Endothelial cell of umbilical vein (primary cell): Measurements from ENCODE around the gene HYAL1. TPM values are rescaled to one million over a fixed set of nuclear protein-coding genes. Genes with fewer than 3 reads are reported as not detected.

Source experiments
- BruUV-seq: library from RNA; stranded (reverse); fragments of 400-500 nt; replicated peaks from 2 replicates; lab custom pipeline; 2021; lab: Mats Ljungman, UMichigan
- CTCF ChIA-PET: fragments of 300-600, 350-600 bp; sonication (Branson Sonifier 250); formaldehyde crosslinking; loops from one replicate; lab custom pipeline; 2021; ENCODE audit warnings: antibody characterized with exemption, inconsistent platforms; lab: Charles Lee
- POLR2A ChIA-PET: fragments of 300-600, 350-600 bp; sonication (Branson Sonifier 250); formaldehyde crosslinking; loops from one replicate; lab custom pipeline; 2021; ENCODE audit warnings: antibody characterized with exemption, inconsistent platforms; lab: Charles Lee
- DNase-seq: peaks from one replicate; pipeline ENCODE4 v3.0.0-alpha.2; 2011; ENCODE audit warnings: low read depth, low spot score
- FAIRE-seq: peaks from 2 replicates; lab custom pipeline; 2011; peaks lifted over from hg19 to GRCh38; lab: Jason Lieb, UNC
- H2AFZ ChIP-seq: 2 replicates; pipeline ENCODE4 v1.6.0; 2012; ENCODE audit warnings: low read depth, low read length, control low read depth, inconsistent platforms
- H3K27ac ChIP-seq: 2 replicates; pipeline ENCODE4 v1.5.1; 2011; ENCODE audit warnings: low read depth, mild to moderate bottlenecking, control low read depth, low read length, moderate library complexity; ENCODE audit not compliant: insufficient read depth
- H3K27me3 ChIP-seq, 2 experiments: 2 replicates each; pipeline versions ENCODE4 v1.6.0 to v1.6.1; 2011; ENCODE audit warnings: low read length in 2 of 2, mixed read lengths in 1 of 2; ENCODE audit not compliant: control insufficient read depth in 2 of 2, insufficient read depth in 2 of 2
- H3K36me3 ChIP-seq, 2 experiments: 2 replicates in 1 of 2; 3 replicates in 1 of 2; pipeline ENCODE4 v1.5.1; 2011; ENCODE audit warnings: low read length in 2 of 2, mild to moderate bottlenecking in 1 of 2, moderate library complexity in 1 of 2; ENCODE audit not compliant: control insufficient read depth in 2 of 2, insufficient read depth in 2 of 2; ENCODE audit errors: extremely low read depth in 1 of 2
- H3K4me1 ChIP-seq: 3 replicates; pipeline ENCODE4 v1.5.1; 2011; ENCODE audit warnings: mild to moderate bottlenecking, low read length; ENCODE audit not compliant: control insufficient read depth, insufficient read depth; ENCODE audit errors: extremely low read depth
- H3K4me2 ChIP-seq: 2 replicates; pipeline ENCODE4 v1.6.1; 2011; ENCODE audit warnings: low read length, control low read depth, mixed read lengths; ENCODE audit not compliant: insufficient read depth
- H3K4me3 ChIP-seq, 3 experiments: fragments of 200-600 bp in 1 of 3; sonication (generic), shearing (Covaris generic) in 1 of 3; replicated peaks in 1 of 3; 2 replicates each; pipeline ENCODE4 v1.5.1; 2011 to 2016; ENCODE audit warnings: control low read depth in 3 of 3, low read length in 3 of 3, mild to moderate bottlenecking in 2 of 3, inconsistent platforms in 1 of 3, low read depth in 1 of 3, moderate library complexity in 1 of 3; ENCODE audit not compliant: insufficient read depth in 1 of 3
- H3K79me2 ChIP-seq: 2 replicates; pipeline ENCODE4 v1.6.0; 2012; ENCODE audit warnings: low read length, inconsistent platforms; ENCODE audit not compliant: control insufficient read depth, insufficient read depth
- H3K9ac ChIP-seq: replicated peaks from 2 replicates; pipeline ENCODE3; 2011; ENCODE audit warnings: low read length, control low read depth; ENCODE audit not compliant: insufficient read depth; ENCODE audit errors: extremely low read depth
- H3K9me1 ChIP-seq: replicated peaks from 3 replicates; pipeline ENCODE4 v1.6.0; 2011; ENCODE audit warnings: mild to moderate bottlenecking, low read length; ENCODE audit not compliant: control insufficient read depth, insufficient read depth; ENCODE audit errors: extremely low read depth
- H3K9me3 ChIP-seq: replicated peaks from 2 replicates; pipeline ENCODE4 v1.5.1; 2012; ENCODE audit warnings: low read length, inconsistent platforms; ENCODE audit not compliant: control insufficient read depth, insufficient read depth
- H4K20me1 ChIP-seq: replicated peaks from 2 replicates; pipeline ENCODE3; 2011; ENCODE audit warnings: mild to moderate bottlenecking, low read length; ENCODE audit not compliant: control insufficient read depth, insufficient read depth; ENCODE audit errors: extremely low read depth
- EZH2 ChIP-seq: IDR thresholded peaks from 2 replicates; pipeline ENCODE4 v1.6.1; 2012; ENCODE audit warnings: borderline replicate concordance, low read depth, mild to moderate bottlenecking, moderate library complexity, low read length, inconsistent platforms; ENCODE audit not compliant: severe bottlenecking
- FOS ChIP-seq: IDR thresholded peaks from 2 replicates; pipeline ENCODE4 v1.6.1; 2011; ENCODE audit warnings: mild to moderate bottlenecking, low read length, moderate library complexity, borderline replicate concordance; ENCODE audit not compliant: insufficient read depth
- GATA2 ChIP-seq: IDR thresholded peaks from 2 replicates; pipeline ENCODE4 v1.7.0; 2011; ENCODE audit warnings: low read depth, mild to moderate bottlenecking, moderate library complexity, mixed read lengths, low read length; ENCODE audit not compliant: insufficient read length, insufficient read depth
- JUN ChIP-seq: IDR thresholded peaks from 2 replicates; pipeline ENCODE4 v1.6.1; 2011; ENCODE audit warnings: borderline replicate concordance, low read depth; ENCODE audit not compliant: insufficient read length, insufficient read depth
- MYC ChIP-seq: IDR thresholded peaks from one replicate; pipeline ENCODE4 v1.6.1; 2011; ENCODE audit warnings: mild to moderate bottlenecking, low read depth, low read length
- POLR2A ChIP-seq: IDR thresholded peaks from 2 replicates; pipeline ENCODE4 v1.6.1; 2012; ENCODE audit warnings: low read depth, mild to moderate bottlenecking, control low read depth, low read length
- POLR2AphosphoS5 ChIP-seq: IDR thresholded peaks from 2 replicates; pipeline ENCODE4 v1.6.1; 2012; ENCODE audit warnings: low read depth, mild to moderate bottlenecking, control low read depth, low read length, moderate library complexity; ENCODE audit not compliant: insufficient read depth
- dilution Hi-C: fragments of 300-500 bp; cut with MboI; formaldehyde crosslinking; loops from one replicate; pipeline ENCODE4 v1.15.0; 2019; ENCODE audit warnings: low sequenced_read_pairs; ENCODE audit not compliant: extremely low pct_ligation_motif_present
- intact Hi-C: fragments of 100-400 bp; cut with micrococcal nuclease; formaldehyde crosslinking; loops from one replicate; pipeline ENCODE4 v1.10.0; 2022
- polyA plus RNA-seq, 4 experiments: library from polyadenylated mRNA; depleted of rRNA in 3 of 4; stranded (reverse) in 3 of 4; unstranded in 1 of 4; fragments of >200 nt; gene quantifications; 2 replicates each; pipeline versions ENCODE4 v1.2.1 to v1.2.3, GENCODE V29; 2011 to 2012; ENCODE audit warnings: missing spikeins in 1 of 4
- total RNA-seq: library from RNA; stranded (reverse); gene quantifications from 2 replicates; pipeline ENCODE4 v1.2.3, GENCODE V29; 2021
- TF ChIP-seq, protein P1 (sequence below), 2 donors: IDR thresholded peaks; 1 replicate in 1 of 2; 2 replicates in 1 of 2; pipeline ENCODE4 v1.5.1; 2011; ENCODE audit warnings: low read length in 2 of 2, mild to moderate bottlenecking in 2 of 2, moderate library complexity in 2 of 2, control low read depth in 1 of 2, inconsistent platforms in 1 of 2, low read depth in 1 of 2; ENCODE audit not compliant: insufficient read depth in 1 of 2; ENCODE audit errors: extremely low read depth in 1 of 2
- TF ChIP-seq, protein P2 (sequence below): IDR thresholded peaks from 2 replicates; pipeline ENCODE4 v1.6.1; 2011; ENCODE audit not compliant: insufficient read depth, insufficient read length

Gene HYAL1
- total and polyA plus RNA-seq, 2 donors (not counting 3 experiments of a cell fraction or from before 2014, with no cell fraction given) = 2.2 to 3.3 TPM

DNA sequence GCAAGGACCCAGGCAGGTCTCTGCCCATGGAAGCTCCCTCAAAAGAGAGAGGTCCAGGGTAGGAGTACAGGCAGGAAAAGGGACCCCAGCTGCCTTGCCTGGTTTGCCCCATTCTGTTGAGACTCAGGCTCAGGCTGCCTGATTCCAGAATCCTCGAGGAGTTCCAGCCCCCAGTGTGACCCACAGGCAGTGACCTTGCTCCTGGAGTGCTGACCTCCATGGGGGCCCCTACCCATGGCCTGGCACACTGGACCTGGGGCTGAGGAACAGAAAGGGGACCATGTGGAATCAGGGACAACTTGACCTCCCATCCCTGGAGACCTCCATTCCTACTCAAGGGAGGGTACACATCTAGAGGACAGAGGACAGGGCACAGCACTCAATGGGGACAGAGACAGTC, 37.8 kb downstream of the HYAL1 start:
- Histone ChIP-seq H3K79me2 (no peaks in the 10 kb centered on the region), H3K27me3 (peaks cover 3 to 6% of the 10 kb centered on the region in 2 experiments), H3K4me2 (no peak overlapping the region), H3K9me3 (no peaks in the 10 kb centered on the region), H3K27ac (no peak overlapping the region), H3K36me3 (no peaks in the 10 kb centered on the region), H3K9me1 (no peaks in the 10 kb centered on the region), H4K20me1 (no peaks in the 10 kb centered on the region), H2AFZ (no peak overlapping the region), H3K9ac (no peak overlapping the region), H3K4me1 (peaks cover 4% of the 10 kb centered on the region), H3K4me3 (no peak overlapping the region)
- BruUV-seq = no TSS peak
- intact Hi-C loops = loop anchor here (10.0 kb wide), 1 partner anchor 141 kb away; no protein-coding TSS in a partner anchor
- dilution Hi-C loops = no loop called here
- ChIA-PET POLR2A (no interaction called here), CTCF (interaction anchor here (1.8 kb wide), 1 partner anchor 19 kb away, joined by 6 read pairs; no protein-coding TSS in a partner anchor)
- FAIRE-seq (no peak), DNase-seq (no peak)
- TF ChIP-seq POLR2AphosphoS5 (no peak), MYC (no peak), FOS (no peak), EZH2 (no peak), GATA2 (no peak), POLR2A (no peak), JUN (no peak)
- TF ChIP-seq, protein P1, sequence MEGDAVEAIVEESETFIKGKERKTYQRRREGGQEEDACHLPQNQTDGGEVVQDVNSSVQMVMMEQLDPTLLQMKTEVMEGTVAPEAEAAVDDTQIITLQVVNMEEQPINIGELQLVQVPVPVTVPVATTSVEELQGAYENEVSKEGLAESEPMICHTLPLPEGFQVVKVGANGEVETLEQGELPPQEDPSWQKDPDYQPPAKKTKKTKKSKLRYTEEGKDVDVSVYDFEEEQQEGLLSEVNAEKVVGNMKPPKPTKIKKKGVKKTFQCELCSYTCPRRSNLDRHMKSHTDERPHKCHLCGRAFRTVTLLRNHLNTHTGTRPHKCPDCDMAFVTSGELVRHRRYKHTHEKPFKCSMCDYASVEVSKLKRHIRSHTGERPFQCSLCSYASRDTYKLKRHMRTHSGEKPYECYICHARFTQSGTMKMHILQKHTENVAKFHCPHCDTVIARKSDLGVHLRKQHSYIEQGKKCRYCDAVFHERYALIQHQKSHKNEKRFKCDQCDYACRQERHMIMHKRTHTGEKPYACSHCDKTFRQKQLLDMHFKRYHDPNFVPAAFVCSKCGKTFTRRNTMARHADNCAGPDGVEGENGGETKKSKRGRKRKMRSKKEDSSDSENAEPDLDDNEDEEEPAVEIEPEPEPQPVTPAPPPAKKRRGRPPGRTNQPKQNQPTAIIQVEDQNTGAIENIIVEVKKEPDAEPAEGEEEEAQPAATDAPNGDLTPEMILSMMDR (IDR thresholded peaks at IDR 0.05; ENCODE audit: extremely low read depth in 1 of 2, insufficient read depth in 1 of 2, low read depth in 1 of 2, low read length in 2 of 2) = no peak
- TF ChIP-seq, protein P2, sequence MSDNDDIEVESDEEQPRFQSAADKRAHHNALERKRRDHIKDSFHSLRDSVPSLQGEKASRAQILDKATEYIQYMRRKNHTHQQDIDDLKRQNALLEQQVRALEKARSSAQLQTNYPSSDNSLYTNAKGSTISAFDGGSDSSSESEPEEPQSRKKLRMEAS = no peak
